HepG2 (cell line): Measurements from ENCODE around the gene HIPK2.

Experiments
- AKAP8 ChIP-seq: sonication (generic); formaldehyde crosslinking; IDR thresholded peaks from 2 replicates; pipeline ENCODE4 v1.5.1; 2020; ENCODE audit warnings: mild to moderate bottlenecking, missing genetic modification reagents
- ATF4 ChIP-seq, 2 experiments: fragments of 450-650 bp in 1 of 2; sonication (generic) in 1 of 2; formaldehyde crosslinking; IDR thresholded peaks; 2 replicates each; pipeline versions ENCODE4 v1.5.0 to v1.8.0; 2020 to 2022; ENCODE audit warnings: mild to moderate bottlenecking in 1 of 2, missing genetic modification reagents in 1 of 2
- CTCF ChIP-seq: sonication (generic); formaldehyde crosslinking; IDR thresholded peaks from 2 replicates; pipeline ENCODE4 v1.5.0; 2020; ENCODE audit warnings: mild to moderate bottlenecking, missing genetic modification reagents, moderate library complexity
- GFI1 ChIP-seq: sonication (generic); formaldehyde crosslinking; IDR thresholded peaks from 2 replicates; pipeline ENCODE4 v1.5.0; 2020; ENCODE audit warnings: missing genetic modification reagents, mild to moderate bottlenecking, borderline replicate concordance
- HDAC6 ChIP-seq: fragments of 200-600 bp; sonication (generic); IDR thresholded peaks from 2 replicates; pipeline ENCODE4 v1.7.0; 2017; ENCODE audit warnings: mild to moderate bottlenecking, antibody characterized with exemption, low read length, low read depth
- HIVEP1 ChIP-seq: sonication (generic); formaldehyde crosslinking; IDR thresholded peaks from 2 replicates; pipeline ENCODE4 v1.4.0; 2020; ENCODE audit warnings: mild to moderate bottlenecking, missing genetic modification reagents
- SMARCE1 ChIP-seq: fragments of 450-650 bp; IDR thresholded peaks from 2 replicates; pipeline ENCODE4 v1.6.1; 2017; ENCODE audit warnings: borderline replicate concordance
- ZNF274 ChIP-seq: sonication (generic); formaldehyde crosslinking; IDR thresholded peaks from 2 replicates; pipeline ENCODE4 v1.5.1; 2020; ENCODE audit warnings: mild to moderate bottlenecking, missing genetic modification reagents
- ZNF331 ChIP-seq: sonication (generic); formaldehyde crosslinking; IDR thresholded peaks from 2 replicates; pipeline ENCODE4 v1.4.0; 2020; ENCODE audit warnings: missing genetic modification reagents

- TF ChIP-seq HIVEP1 (CRISPR knock-in tag) (no peak), CTCF (CRISPR knock-in tag) (no peak), ATF4 (CRISPR knock-in tag; IDR thresholded peaks at IDR 0.05) (no peak), ZNF331 (CRISPR knock-in tag) (no peak), ZNF274 (CRISPR knock-in tag) (no peak), AKAP8 (CRISPR knock-in tag) (no peak), GFI1 (no peak), HDAC6 (no peak), SMARCE1 (no peak)
Observed at GRCh38 chr7:139655305-139655704, 122.5 kb downstream of the HIPK2 start.
